HepG2 (cell line): ENCODE measurements around the gene MGMT. TPM values are rescaled to one million over a fixed set of nuclear protein-coding genes. Genes with fewer than 3 reads are reported as not detected.

Experiments
- ARNT ChIP-seq: fragments of 450-650 bp; IDR thresholded peaks from 2 replicates; pipeline ENCODE4 v1.6.1; 2017
- ATM ChIP-seq: fragments of 450-650 bp; IDR thresholded peaks from 2 replicates; pipeline ENCODE4 v1.7.1; 2017; ENCODE audit warnings: mild to moderate bottlenecking, borderline replicate concordance
- ATRX ChIP-seq: sonication (generic); formaldehyde crosslinking; IDR thresholded peaks from 2 replicates; pipeline ENCODE4 v1.4.0; 2020; ENCODE audit warnings: missing genetic modification reagents, borderline replicate concordance
- BCL3 ChIP-seq: sonication (generic); formaldehyde crosslinking; IDR thresholded peaks from 2 replicates; pipeline ENCODE4 v1.5.1; 2020; ENCODE audit warnings: mild to moderate bottlenecking, missing genetic modification reagents, moderate library complexity
- CBX2 ChIP-seq, 2 experiments: fragments of 200-600 bp in 1 of 2; sonication (generic); formaldehyde crosslinking in 1 of 2; IDR thresholded peaks; 2 replicates each; pipeline versions ENCODE4 v1.7.0 to v1.8.1; 2018 to 2022; ENCODE audit warnings: low read depth in 2 of 2, low read length in 1 of 2, mild to moderate bottlenecking in 1 of 2, missing genetic modification reagents in 1 of 2
- CSRNP2 ChIP-seq: sonication (generic); formaldehyde crosslinking; conservative IDR thresholded peaks from 2 replicates; pipeline ENCODE4 v1.8.0; 2022; ENCODE audit warnings: low read depth, missing genetic modification reagents
- E2F2 ChIP-seq: sonication (generic); formaldehyde crosslinking; IDR thresholded peaks from 2 replicates; pipeline ENCODE4 v1.4.0; 2020; ENCODE audit warnings: missing genetic modification reagents, borderline replicate concordance
- HMG20A ChIP-seq: IDR thresholded peaks from 2 replicates; pipeline ENCODE4 v1.6.1; 2016; ENCODE audit warnings: borderline replicate concordance
- KAT7 ChIP-seq: IDR thresholded peaks from 2 replicates; pipeline ENCODE4 v1.6.1; 2018; ENCODE audit warnings: borderline replicate concordance, missing compliant biosample characterization
- KDM1A ChIP-seq: IDR thresholded peaks from 2 replicates; pipeline ENCODE4 v1.6.1; 2016; ENCODE audit warnings: missing compliant biosample characterization
- MIXL1 ChIP-seq: IDR thresholded peaks from 2 replicates; pipeline ENCODE4 v1.6.1; 2016
- PHF20 ChIP-seq: sonication (generic); formaldehyde crosslinking; IDR thresholded peaks from 2 replicates; pipeline ENCODE4 v1.5.0; 2020; ENCODE audit warnings: mild to moderate bottlenecking, missing genetic modification reagents
- TARDBP ChIP-seq: sonication (generic); formaldehyde crosslinking; IDR thresholded peaks from 2 replicates; pipeline ENCODE4 v1.8.0; 2022; ENCODE audit warnings: mild to moderate bottlenecking, missing genetic modification reagents
- ZBTB43 ChIP-seq: sonication (generic); formaldehyde crosslinking; conservative IDR thresholded peaks from 2 replicates; pipeline ENCODE4 v1.4.0; 2020; ENCODE audit warnings: missing genetic modification reagents
- ZKSCAN8 ChIP-seq: IDR thresholded peaks from 2 replicates; pipeline ENCODE4 v1.6.1; 2016; ENCODE audit warnings: borderline replicate concordance, missing genetic modification reagents, missing compliant biosample characterization
- ZNF24 ChIP-seq: fragments of 450-650 bp; IDR thresholded peaks from 2 replicates; pipeline ENCODE4 v1.6.1; 2017; ENCODE audit warnings: antibody characterized with exemption, mild to moderate bottlenecking
- ZNF251 ChIP-seq: sonication (generic); formaldehyde crosslinking; IDR thresholded peaks from 2 replicates; pipeline ENCODE4 v1.9.0; 2021; ENCODE audit warnings: mild to moderate bottlenecking, missing genetic modification reagents
- ZNF253 ChIP-seq: sonication (generic); formaldehyde crosslinking; IDR thresholded peaks from 2 replicates; pipeline ENCODE4 v1.8.0; 2022; ENCODE audit warnings: mild to moderate bottlenecking, missing genetic modification reagents, borderline replicate concordance
- ZNF331 ChIP-seq: sonication (generic); formaldehyde crosslinking; IDR thresholded peaks from 2 replicates; pipeline ENCODE4 v1.4.0; 2020; ENCODE audit warnings: missing genetic modification reagents
- ZNF530 ChIP-seq: sonication (generic); formaldehyde crosslinking; IDR thresholded peaks from 2 replicates; pipeline ENCODE4 v1.5.0; 2020; ENCODE audit warnings: low read depth, mild to moderate bottlenecking, missing genetic modification reagents
- ZNF569 ChIP-seq: sonication (generic); formaldehyde crosslinking; IDR thresholded peaks from 2 replicates; pipeline ENCODE4 v1.5.0; 2020; ENCODE audit warnings: mild to moderate bottlenecking, missing genetic modification reagents, moderate library complexity, borderline replicate concordance
- ZNF572 ChIP-seq: sonication (generic); formaldehyde crosslinking; IDR thresholded peaks from 2 replicates; pipeline ENCODE4 v1.5.1; 2020; ENCODE audit warnings: mild to moderate bottlenecking, missing genetic modification reagents
- ZNF576 ChIP-seq: sonication (generic); formaldehyde crosslinking; IDR thresholded peaks from 2 replicates; pipeline ENCODE4 v1.4.0; 2020; ENCODE audit warnings: mild to moderate bottlenecking, missing genetic modification reagents
- ZNF589 ChIP-seq: sonication (generic); formaldehyde crosslinking; conservative IDR thresholded peaks from 2 replicates; pipeline ENCODE4 v1.8.0; 2022; ENCODE audit warnings: mild to moderate bottlenecking, moderate library complexity, missing genetic modification reagents
- ZNF773 ChIP-seq: sonication (generic); formaldehyde crosslinking; IDR thresholded peaks from 2 replicates; pipeline ENCODE4 v1.4.0; 2020; ENCODE audit warnings: missing genetic modification reagents, borderline replicate concordance
- ZSCAN20 ChIP-seq: sonication (generic); formaldehyde crosslinking; IDR thresholded peaks from 2 replicates; pipeline ENCODE4 v1.4.0; 2020; ENCODE audit warnings: missing genetic modification reagents, mild to moderate bottlenecking, borderline replicate concordance
- ZZZ3 ChIP-seq: sonication (generic); formaldehyde crosslinking; IDR thresholded peaks from 2 replicates; pipeline ENCODE4 v1.4.0; 2020; ENCODE audit warnings: missing genetic modification reagents, mild to moderate bottlenecking, borderline replicate concordance
- polyA plus RNA-seq, 8 experiments: library from polyadenylated mRNA; depleted of rRNA in 3 of 8; stranded (reverse) in 7 of 8; unstranded in 1 of 8; fragments of >200 nt; fragmentation: Illumina TruSeq in 4 of 8; extraction: Trizol in 4 of 8; gene quantifications; 2 replicates each; pipeline versions ENCODE4 v1.2.1 to v1.2.3, GENCODE V29; 2011 to 2016; ENCODE audit warnings: low read depth in 4 of 8, missing spikeins in 1 of 8, mixed read lengths in 1 of 8; ENCODE audit not compliant: insufficient read depth in 1 of 8
- total RNA-seq, 5 experiments: library from RNA; depleted of rRNA; stranded (reverse); fragments of >200 nt; fragmentation: Illumina TruSeq; extraction: Trizol; gene quantifications; 2 replicates each; pipeline ENCODE4 v1.2.3, GENCODE V29; 2016; ENCODE audit warnings: low read depth in 1 of 5

Gene MGMT
- total and polyA plus RNA-seq, 2 of the 13 experiments (the other 11 are each of a cell fraction or from before 2014, with no cell fraction given) = 12.0 to 19.5 TPM

- TF ChIP-seq ZNF773 = no peak
- no peak for TF ChIP-seq ZNF576 (CRISPR knock-in tag)
- no peak for TF ChIP-seq ZZZ3 (CRISPR knock-in tag)
- TF ChIP-seq ZNF569 (CRISPR knock-in tag) = no peak
- no peak for TF ChIP-seq ZNF251 (CRISPR knock-in tag)
- no peak for TF ChIP-seq ZKSCAN8
- TF ChIP-seq CSRNP2 (CRISPR knock-in tag) = no peak
- no peak for TF ChIP-seq CBX2 (IDR thresholded peaks at IDR 0.05; ENCODE audit: low read depth, low read length)
- no peak for TF ChIP-seq CBX2 (CRISPR knock-in tag; IDR thresholded peaks at IDR 0.05; ENCODE audit: low read depth)
- no peak for TF ChIP-seq BCL3
- TF ChIP-seq ZNF572 (CRISPR knock-in tag) = no peak
- peak; percentile 57; the same call in 1 of the 2 replicates for TF ChIP-seq HMG20A (CRISPR knock-in tag)
- 0 out of 2 replicates have a peak, but pooled peaks have one; percentile 67 for TF ChIP-seq MIXL1 (CRISPR knock-in tag)
- TF ChIP-seq ATM = no peak
- TF ChIP-seq ZBTB43 (CRISPR knock-in tag) = 0 out of 2 replicates have a peak, but pooled peaks have one; percentile 24
- TF ChIP-seq ZSCAN20 (CRISPR knock-in tag) = no peak
- no peak for TF ChIP-seq KDM1A
- TF ChIP-seq ARNT = no peak
- no peak for TF ChIP-seq ZNF589
- peak; percentile 73 for TF ChIP-seq TARDBP (CRISPR knock-in tag)
- no peak for TF ChIP-seq ATRX (CRISPR knock-in tag)
- no peak for TF ChIP-seq ZNF253 (CRISPR knock-in tag)
- TF ChIP-seq PHF20 (CRISPR knock-in tag) = no peak
- peak; percentile 72; the same call in 1 of the 2 replicates for TF ChIP-seq ZNF331 (CRISPR knock-in tag)
- TF ChIP-seq ZNF530 (CRISPR knock-in tag) = no peak
- TF ChIP-seq KAT7 (CRISPR knock-in tag) = no peak
- no peak for TF ChIP-seq ZNF24
- no peak for TF ChIP-seq E2F2 (CRISPR knock-in tag)
These were observed 4.7 kb upstream of the MGMT start (continued) for GRCh38 chr10:129462257-129462795.
